NB4 (cell line): ENCODE results near the gene RRN3.
"Not testable (repeated sequence)": the region's sequence is repeated elsewhere in the genome, so short reads cannot be mapped to it uniquely, and the experiment has no call there.

Source experiments
- CTCF ChIP-seq: IDR thresholded peaks from one replicate; pipeline ENCODE4 v1.5.1; 2012; ENCODE audit warnings: low read depth, low read length
- MAX ChIP-seq: IDR thresholded peaks from 2 replicates; pipeline ENCODE4 v1.6.1; 2011; ENCODE audit warnings: low read depth, low read length
- MYC ChIP-seq: IDR thresholded peaks from 2 replicates; pipeline ENCODE4 v1.6.1; 2011; ENCODE audit warnings: low read depth, low read length
- POLR2A ChIP-seq: IDR thresholded peaks from 2 replicates; pipeline ENCODE4 v1.6.1; 2011; ENCODE audit warnings: mild to moderate bottlenecking; ENCODE audit not compliant: insufficient read length; ENCODE audit errors: extremely low read depth

- TF ChIP-seq POLR2A, CTCF, MAX, MYC: not testable (repeated sequence)
These were observed 33.8 kb upstream of the RRN3 start for GRCh38 chr16:15127641-15128425.
